GM19238 (cell line): ENCODE data around the gene C16orf89.
"Not testable (repeated sequence)": the region's sequence is repeated elsewhere in the genome, so short reads cannot be mapped to it uniquely, and the experiment has no call there.

Experiments used
- DNase-seq: peaks from one replicate; pipeline ENCODE4 v3.0.0; 2011; ENCODE audit warnings: low spot score; ENCODE audit not compliant: insufficient read length

Gene C16orf89

GRCh38 chr16:5062051-5062450 is 3.7 kb downstream of the C16orf89 start:
- DNase-seq, result no peak

- DNase-seq, result no peak
These were observed 5.6 kb downstream of the C16orf89 start for GRCh38 chr16:5060073-5060641.

GRCh38 chr16:5059386-5060072 is 6.2 kb downstream of the C16orf89 start:
- DNase-seq, result no peak

- DNase-seq, result no peak
These were observed 7.3 kb downstream of the C16orf89 start for GRCh38 chr16:5058476-5058875.

GRCh38 chr16:5056352-5056751 is 9.4 kb downstream of the C16orf89 start:
- peak; percentile 53 for DNase-seq

GRCh38 chr16:5054876-5055865 is 10.6 kb downstream of the C16orf89 start:
- DNase-seq, result no peak

GRCh38 chr16:5046914-5047313 is 18.8 kb downstream of the C16orf89 start:
- DNase-seq, result no peak

GRCh38 chr16:5045499-5046115 is 20.1 kb downstream of the C16orf89 start:
- DNase-seq, result no peak

GRCh38 chr16:5044581-5044980 is 21.2 kb downstream of the C16orf89 start:
- DNase-seq, result not testable (repeated sequence)

- no peak for DNase-seq
These were observed 21.7 kb downstream of the C16orf89 start for GRCh38 chr16:5044011-5044540.

GRCh38 chr16:5042574-5043171 is 23.1 kb downstream of the C16orf89 start:
- no peak for DNase-seq

GRCh38 chr16:5041600-5042133 is 24.1 kb downstream of the C16orf89 start:
- DNase-seq, result no peak

GRCh38 chr16:5040451-5040850 is 25.3 kb downstream of the C16orf89 start:
- DNase-seq, result no peak

GRCh38 chr16:5036228-5037156 is 29.3 kb downstream of the C16orf89 start:
- DNase-seq, result no peak

- DNase-seq, result no peak
These were observed 29.9 kb downstream of the C16orf89 start for GRCh38 chr16:5035909-5036227.

GRCh38 chr16:5034167-5034523 is 31.6 kb downstream of the C16orf89 start:
- DNase-seq, result no peak

- peak; percentile 91 for DNase-seq
These were observed 32.2 kb downstream of the C16orf89 start, which contains the start of gene NAGPA for GRCh38 chr16:5033256-5034166. TSS of gene NAGPA (minus strand) at chr16:5033935. CDS start at chr16:5033914, 21 bp downstream.

- no peak for DNase-seq
These were observed 33.0 kb downstream of the C16orf89 start for GRCh38 chr16:5032748-5033167.

GRCh38 chr16:5031601-5032000 is 34.2 kb downstream of the C16orf89 start:
- DNase-seq, result no peak
